GM10248 (cell line): ENCODE data around the gene SCNM1.

Source experiments
- CTCF ChIA-PET: fragments of 300-600 bp; sonication (Branson Sonifier 250); formaldehyde crosslinking; extraction: SDS; loops from one replicate; lab custom pipeline; 2021; ENCODE audit warnings: antibody characterized with exemption; lab: Yijun Ruan, JAX
- POLR2A ChIA-PET: fragments of 350-650 bp; sonication (Branson Sonifier 250); formaldehyde crosslinking; extraction: SDS; loops from one replicate; lab custom pipeline; 2020; ENCODE audit warnings: antibody characterized with exemption; lab: Yijun Ruan, JAX
- DNase-seq: peaks from one replicate; pipeline ENCODE4 v3.0.0; 2012; ENCODE audit errors: extremely low spot score
- CTCF ChIP-seq: IDR thresholded peaks from 2 replicates; pipeline ENCODE4 v1.5.1; 2012; ENCODE audit warnings: mild to moderate bottlenecking, low read depth; ENCODE audit errors: extremely low read depth, missing control alignments, control extremely low read depth

The SCNM1 gene

GRCh38 chr1:151211972-151212705 lies 46.2 kb downstream of the SCNM1 start:
- ChIA-PET POLR2A (interaction anchor here (1.2 kb wide), 1 partner anchor 10 kb away, joined by 4 read pairs; no protein-coding TSS in a partner anchor), CTCF (interaction anchor here (1.0 to 1.6 kb wide), 4 partner anchors 22 to 69 kb away, joined by 3 to 4 read pairs (median 3); partner anchors contain the start of genes LYSMD1 and SCNM1)
- no peak for TF ChIP-seq CTCF
- no peak for DNase-seq

GRCh38 chr1:151213560-151213959 lies 47.6 kb downstream of the SCNM1 start:
- ChIA-PET POLR2A (no interaction called here), CTCF (no interaction called here)
- TF ChIP-seq CTCF = no peak
- no peak for DNase-seq
